Glomerular visceral epithelial cell (primary cell): ENCODE data around the gene TAS1R2.
A peak's percentile ranks its signal among the peaks of the same experiment; 100 is the strongest.

Experiments used
- DNase-seq: peaks from one replicate; pipeline ENCODE4 v3.0.0-alpha.2; 2016; ENCODE audit errors: extremely low spot score

The TAS1R2 gene

DNA sequence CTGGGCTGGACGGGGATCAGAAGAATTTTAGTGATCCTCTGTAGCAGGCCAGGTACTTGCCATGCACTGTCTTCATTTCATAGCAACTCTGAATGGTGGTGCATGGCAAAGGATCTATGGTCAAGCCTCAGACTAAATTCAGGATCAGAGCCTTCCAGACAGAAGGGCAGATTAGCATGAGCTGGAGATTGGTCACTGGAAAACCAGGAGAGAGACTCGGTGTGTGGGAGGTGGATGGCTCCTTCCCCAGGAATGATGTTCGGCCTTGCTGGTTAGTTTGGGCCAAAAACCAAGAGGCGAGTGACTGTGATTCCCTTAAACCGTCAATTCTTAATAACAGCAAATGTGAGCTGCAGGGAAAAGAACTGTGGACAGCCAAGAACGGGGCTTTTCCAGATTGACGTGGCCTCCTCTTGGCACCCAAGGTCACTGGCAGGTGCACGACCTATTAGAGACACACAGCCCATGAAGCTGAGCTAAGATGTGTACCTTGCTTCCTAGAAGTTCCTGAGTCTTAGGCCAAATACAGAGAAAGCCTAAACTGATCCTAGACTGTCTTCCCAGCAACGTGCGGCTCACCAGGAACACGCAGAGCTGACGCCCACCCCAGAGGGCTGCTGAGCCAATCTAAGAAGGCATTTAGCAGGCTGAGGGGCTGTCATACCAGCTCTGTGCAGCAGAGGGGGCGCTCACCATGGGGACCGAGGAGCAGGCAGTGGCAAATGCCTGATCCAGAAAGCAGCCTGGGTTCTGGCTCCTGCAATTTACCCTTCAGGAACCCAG, 24.4 kb upstream of the TAS1R2 start:
- DNase-seq = peak; percentile 75

DNA sequence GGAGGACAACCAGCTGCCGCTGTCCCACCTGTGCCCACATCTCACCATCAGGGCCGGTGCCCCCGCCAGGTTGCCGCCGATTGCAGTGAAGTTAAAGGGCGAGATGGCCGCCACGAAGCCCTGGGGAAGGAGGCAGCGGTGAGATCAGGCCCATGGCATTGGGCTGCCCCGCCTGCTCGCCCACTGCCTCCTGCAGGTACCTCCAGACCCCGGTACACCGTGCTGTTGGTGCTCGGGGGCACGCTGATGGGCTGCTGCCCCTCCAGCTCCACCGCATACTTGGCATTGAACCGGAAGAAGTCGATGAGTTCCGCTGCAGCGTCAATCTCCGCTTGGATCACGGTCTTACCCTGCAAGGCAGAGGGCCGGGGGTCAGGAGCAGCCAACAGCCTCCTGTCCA, 23.6 kb upstream of the TAS1R2 start:
- no peak for DNase-seq

DNA sequence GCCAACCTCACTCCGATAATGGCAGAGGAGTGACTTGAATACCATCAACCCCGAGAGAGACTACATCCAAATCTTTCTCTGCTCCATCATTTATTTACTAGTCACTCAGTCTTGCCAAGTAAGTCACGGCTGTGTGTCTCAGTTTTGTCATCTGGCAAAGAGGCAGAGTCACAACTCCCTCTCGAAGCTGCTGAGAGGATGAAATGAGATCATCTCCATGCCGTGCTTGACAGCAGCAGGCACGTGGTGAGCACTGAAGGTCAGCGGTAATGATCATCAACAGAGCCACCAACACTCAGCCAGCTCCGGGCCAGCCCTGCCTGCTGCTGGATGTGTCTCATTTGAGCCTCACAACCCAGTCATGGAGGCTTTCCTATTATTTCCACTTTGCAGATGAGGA, 23.0 kb upstream of the TAS1R2 start:
- DNase-seq = no peak

GRCh38 chr1:18881642-18882431, 22.4 kb upstream of the TAS1R2 start:
- no peak for DNase-seq

DNA sequence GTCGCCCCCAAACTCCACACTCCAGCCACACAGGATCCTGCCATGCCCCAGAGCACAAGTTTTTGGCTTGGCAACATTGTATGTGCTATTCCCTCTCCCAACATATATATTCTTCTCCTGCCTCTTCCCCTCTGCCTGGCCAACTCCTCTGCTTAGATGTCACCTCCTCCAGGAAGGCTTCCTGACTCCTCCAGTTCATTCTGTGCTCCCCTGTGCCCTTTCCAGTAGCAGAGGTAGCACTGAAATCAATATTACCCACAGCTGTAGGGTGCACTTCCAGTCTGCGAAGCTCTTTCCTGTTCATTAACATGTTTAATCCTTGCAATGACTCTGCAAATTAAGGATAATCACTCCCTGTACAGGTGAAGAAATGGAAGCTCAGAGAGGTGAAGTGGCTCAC, 21.7 kb upstream of the TAS1R2 start:
- no peak for DNase-seq

- DNase-seq = no peak
Observed at GRCh38 chr1:18880585-18880984, 21.1 kb upstream of the TAS1R2 start.

- no peak for DNase-seq
Observed at GRCh38 chr1:18879791-18880309, 20.4 kb upstream of the TAS1R2 start.

DNA sequence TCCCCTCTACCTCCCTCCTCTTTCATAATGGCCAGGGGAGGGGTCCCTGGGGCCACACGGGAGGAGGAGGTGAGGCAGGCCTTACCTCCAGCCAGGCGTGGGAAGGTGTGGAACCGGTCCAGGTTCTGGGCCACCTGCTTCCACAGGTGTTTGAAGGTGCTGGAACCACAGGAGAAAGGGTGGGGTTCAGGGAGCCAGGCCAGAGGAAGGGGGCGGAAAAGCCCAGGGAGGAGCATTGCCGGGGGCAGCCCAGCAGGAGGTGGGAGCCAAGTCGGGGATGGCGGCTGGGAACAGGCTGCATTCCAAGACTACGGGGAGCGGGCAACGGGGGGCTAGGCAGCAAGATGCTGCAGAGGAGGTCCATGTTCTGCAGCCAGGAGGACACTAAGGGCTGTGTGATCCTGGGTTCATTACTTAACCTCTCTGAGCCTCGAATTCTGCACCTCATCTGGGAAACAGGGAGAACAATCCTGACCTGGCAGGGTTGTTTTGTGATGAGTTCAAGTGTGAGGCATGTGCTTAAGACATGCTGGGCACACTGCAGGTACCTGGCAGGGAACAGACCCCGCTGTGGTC, 19.8 kb upstream of the TAS1R2 start:
- DNase-seq = no peak

DNA sequence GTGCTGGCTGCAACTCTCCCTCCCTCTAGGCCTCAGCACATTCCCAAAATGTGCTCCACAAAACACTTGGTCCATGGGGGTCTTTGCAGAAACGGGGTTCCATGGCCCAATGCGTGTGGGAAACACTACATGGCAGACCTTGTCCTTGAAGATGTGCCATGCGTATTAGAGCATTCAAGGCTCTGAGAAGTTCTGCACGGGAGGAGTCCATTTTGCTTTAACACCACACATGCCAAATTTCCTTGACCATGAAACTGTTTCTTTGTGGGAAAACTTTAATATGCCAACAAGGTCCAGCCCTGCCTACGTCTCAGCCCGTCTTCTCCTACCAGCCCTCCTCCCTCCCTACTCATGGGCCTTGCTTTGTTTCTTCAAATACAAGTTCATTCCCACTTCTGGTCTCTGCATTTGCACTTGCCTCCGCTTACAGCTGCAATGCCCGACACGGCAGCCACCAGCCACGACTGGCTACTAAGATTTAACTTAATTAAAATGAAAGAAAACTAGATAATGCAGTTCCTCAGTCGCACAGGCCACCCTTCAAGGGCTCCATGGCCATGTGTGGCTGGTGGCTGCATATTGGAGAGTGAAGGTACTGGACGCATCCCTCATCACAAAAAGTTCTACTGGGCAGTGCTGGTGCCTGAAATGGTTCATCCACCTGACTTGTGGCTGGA, 19.2 kb upstream of the TAS1R2 start:
- no peak for DNase-seq

DNA sequence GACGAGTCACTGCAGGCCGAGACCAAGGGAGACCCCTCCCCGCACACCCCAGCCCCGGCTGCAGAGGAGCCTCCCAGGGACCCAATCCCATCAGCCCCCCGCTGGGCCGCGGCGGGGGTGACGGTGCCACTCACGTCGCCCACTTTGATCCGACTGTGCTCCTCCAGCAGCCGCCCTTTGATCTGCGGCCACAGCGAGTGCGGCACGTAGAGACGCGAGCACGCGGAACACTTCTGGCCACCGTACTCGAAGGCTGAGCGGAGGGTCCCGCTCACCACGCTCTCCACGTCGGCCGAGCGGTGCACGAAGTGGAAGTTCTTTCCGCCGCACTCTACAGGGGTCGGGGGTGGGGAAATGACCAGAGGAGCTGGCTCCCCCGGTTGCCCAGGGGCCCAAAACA, 17.8 kb upstream of the TAS1R2 start:
- no peak for DNase-seq

- DNase-seq = no peak
Observed at GRCh38 chr1:18876210-18876609, 16.8 kb upstream of the TAS1R2 start.

DNA sequence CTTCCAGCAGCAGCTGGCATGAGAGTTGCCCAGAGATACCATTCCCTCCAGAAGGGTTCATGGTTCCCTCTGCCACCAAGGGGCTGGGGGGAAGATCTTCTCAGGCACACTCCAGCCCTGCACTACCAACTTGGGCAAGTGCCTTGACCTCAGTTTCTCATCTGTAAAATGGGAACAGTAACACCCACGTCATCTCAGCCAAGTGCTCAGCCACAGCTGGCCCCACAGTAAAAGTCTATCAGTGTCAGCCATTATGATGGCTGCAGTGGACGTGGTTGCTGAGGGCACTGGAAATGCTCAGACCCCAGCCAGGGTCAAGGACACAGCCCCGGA, 16.3 kb upstream of the TAS1R2 start:
- DNase-seq = no peak

GRCh38 chr1:18875107-18875795, 15.8 kb upstream of the TAS1R2 start:
- DNase-seq = peak; percentile 65

- no peak for DNase-seq
Observed at GRCh38 chr1:18874600-18874999, 15.1 kb upstream of the TAS1R2 start.

DNA sequence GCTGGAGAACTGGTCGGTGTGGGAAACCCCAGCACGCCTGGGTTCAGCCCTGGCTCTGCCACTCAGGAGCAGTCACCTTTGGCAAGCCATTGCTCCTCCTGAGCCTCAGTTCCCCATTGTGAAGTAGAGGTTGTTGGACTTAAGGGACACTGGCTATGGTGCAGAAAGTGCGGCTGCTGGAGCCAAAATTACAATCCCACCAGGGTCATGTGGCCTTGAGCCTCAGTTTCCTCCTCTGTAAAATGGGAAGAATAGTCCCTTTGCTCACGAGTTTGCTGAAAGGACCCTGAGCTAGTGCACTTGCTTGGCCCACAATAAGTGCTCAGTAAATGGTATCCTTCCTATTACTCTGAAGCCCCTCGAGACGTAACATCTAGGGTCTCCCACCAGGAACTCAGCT, 14.6 kb upstream of the TAS1R2 start:
- no peak for DNase-seq

DNA sequence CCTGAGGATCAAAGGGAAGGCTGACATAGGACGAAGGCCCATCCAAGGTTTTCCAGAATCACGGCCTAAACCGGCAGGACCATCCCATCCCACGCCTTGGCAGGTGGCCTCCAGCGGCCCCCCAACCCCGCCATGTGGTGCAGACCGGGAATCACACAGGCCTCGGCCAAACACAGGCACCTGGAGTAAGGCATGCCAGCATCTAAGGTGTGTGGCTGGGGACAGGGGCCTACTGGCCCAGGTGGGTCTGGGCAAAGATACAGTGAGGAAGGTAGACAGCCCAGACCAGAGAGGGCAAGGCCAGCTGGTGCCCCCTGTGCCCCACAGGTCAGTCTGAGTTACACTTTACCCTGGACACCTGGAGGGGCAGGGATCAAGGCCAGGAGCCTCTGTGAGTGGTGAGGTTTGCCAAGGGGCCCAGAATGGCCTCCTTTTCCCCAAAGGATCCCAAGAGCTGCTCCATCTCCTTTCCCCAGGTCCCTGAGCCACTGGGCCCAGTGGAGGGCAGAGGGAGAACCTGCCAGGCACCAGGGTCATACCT, 12.7 kb upstream of the TAS1R2 start:
- no peak for DNase-seq

DNA sequence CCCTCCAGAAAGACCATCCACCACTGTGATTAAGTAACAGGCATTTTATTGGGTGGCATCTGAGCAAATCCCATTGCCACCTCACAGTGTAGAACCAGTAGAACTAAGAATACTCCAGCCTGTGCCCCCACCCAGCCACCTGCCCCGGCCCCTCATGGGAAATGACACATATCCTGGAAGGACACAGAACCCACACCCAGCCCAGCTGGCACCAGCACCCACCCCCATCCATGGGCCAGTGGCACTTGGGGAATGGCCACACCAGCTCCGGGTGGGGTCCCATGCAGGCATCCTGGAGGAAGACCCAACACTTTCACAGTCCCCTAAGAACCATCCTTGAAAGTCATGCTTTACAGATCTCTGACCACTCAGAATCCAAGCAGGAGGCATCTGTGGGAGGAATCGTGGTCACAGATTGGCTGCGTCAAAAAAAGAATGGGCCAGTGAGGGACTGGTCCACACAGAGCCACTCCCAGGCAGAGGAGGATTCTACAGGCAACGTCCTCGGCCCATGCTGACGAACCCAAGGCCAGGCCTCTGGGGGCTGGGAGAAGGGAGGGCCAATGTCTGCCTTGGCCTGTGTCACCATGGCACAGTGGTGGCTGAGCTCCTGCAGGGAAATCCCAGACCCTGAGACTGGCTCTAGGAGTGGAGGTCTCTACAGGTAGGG, 12.1 kb upstream of the TAS1R2 start:
- no peak for DNase-seq

DNA sequence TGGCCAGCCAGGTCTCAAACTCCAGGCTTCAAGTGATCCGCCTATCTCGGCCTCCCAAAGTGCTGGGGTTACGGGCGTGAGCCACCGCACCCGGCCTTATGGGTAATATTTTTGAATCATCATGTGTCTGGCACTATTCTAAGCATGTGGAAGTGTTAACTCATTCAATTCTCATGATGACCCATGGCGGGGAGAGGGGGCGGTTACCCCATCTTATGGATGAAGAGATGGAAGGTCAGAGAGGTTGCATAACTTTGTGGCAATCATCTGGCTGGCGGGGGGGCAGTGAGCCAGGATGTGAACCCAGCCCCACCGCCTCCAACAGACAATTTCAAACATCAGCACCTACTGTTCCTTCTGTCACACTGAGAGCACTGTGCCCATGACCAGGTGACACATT, 11.5 kb upstream of the TAS1R2 start:
- DNase-seq = no peak

- peak; percentile 17 for DNase-seq
Observed at GRCh38 chr1:18870595-18870865, 11.1 kb upstream of the TAS1R2 start.

DNA sequence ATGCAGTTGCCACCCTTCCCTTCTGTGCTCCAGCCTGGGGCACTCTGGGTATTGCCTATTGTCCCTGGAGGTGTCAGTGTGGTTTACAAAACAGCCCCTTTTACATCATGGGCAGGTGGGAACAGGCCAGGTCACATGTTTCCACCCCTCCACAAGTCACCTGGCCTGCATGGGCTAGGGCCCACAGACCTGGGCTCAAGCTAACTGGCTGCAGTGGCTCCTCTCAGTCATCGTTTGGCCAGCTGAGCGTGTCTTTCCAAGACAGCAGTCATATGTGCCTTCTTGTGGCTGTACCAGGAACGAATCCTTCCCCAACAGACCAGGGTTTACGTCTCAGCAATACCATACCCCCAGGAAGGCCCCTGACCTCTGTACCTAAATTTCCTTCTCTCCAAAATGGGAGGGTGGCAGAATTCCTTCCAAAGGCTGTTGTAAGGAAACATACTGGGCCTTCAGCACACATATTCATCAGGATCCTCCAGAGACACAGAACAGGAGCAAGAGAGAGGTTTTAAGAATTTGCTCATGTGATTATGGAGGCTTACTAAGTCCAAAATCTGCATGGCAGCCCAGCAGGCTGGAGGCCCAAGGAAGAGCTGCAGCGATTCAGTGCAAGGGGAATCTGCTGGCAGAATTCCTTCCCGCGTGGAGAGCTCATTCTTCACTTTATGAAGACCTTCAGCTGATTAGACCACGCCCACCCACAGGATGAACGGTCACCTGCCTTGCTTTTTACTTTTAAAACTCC, 10.6 kb upstream of the TAS1R2 start:
- no peak for DNase-seq
